Trophoblast cell (in vitro differentiated cells and primary cell): Measurements from ENCODE around the gene KCNG1.

Source experiments
- DNase-seq, 2 donors: peaks; one replicate each; pipeline ENCODE4 v3.0.0-alpha.2; 2016
- H2AFZ ChIP-seq: 2 replicates; pipeline ENCODE4 v1.6.1; 2013; ENCODE audit warnings: low read length, moderate library complexity, mild to moderate bottlenecking; ENCODE audit not compliant: insufficient read depth, poor library complexity
- H2AK5ac ChIP-seq: 2 replicates; pipeline ENCODE4 v1.6.1; 2013; ENCODE audit warnings: mild to moderate bottlenecking, low read length
- H2BK120ac ChIP-seq: 2 replicates; pipeline ENCODE4 v1.6.1; 2013; ENCODE audit warnings: low read length, mild to moderate bottlenecking, moderate library complexity; ENCODE audit not compliant: insufficient read depth, poor library complexity
- H2BK12ac ChIP-seq: 2 replicates; pipeline ENCODE4 v1.6.1; 2013; ENCODE audit warnings: mild to moderate bottlenecking, low read length, moderate library complexity
- H2BK5ac ChIP-seq: 2 replicates; pipeline ENCODE4 v1.6.1; 2013; ENCODE audit warnings: low read length, low read depth, moderate library complexity, mild to moderate bottlenecking; ENCODE audit not compliant: poor library complexity
- H3K14ac ChIP-seq: 2 replicates; pipeline ENCODE4 v1.6.1; 2013; ENCODE audit warnings: mild to moderate bottlenecking, low read length
- H3K18ac ChIP-seq: 2 replicates; pipeline ENCODE4 v1.6.1; 2013; ENCODE audit warnings: mild to moderate bottlenecking, low read length
- H3K23ac ChIP-seq: 2 replicates; pipeline ENCODE4 v1.6.1; 2013; ENCODE audit warnings: low read length
- H3K27ac ChIP-seq: 2 replicates; pipeline ENCODE4 v1.5.1; 2013; ENCODE audit warnings: low read depth, mild to moderate bottlenecking, inconsistent platforms, low read length, moderate library complexity
- H3K27me3 ChIP-seq: 2 replicates; pipeline ENCODE4 v1.6.1; 2013; ENCODE audit warnings: inconsistent platforms, mild to moderate bottlenecking, low read length, moderate library complexity; ENCODE audit not compliant: insufficient read depth
- H3K36me3 ChIP-seq, 2 experiments: 1 replicate in 1 of 2; 2 replicates in 1 of 2; pipeline ENCODE4 v1.6.1; 2013; ENCODE audit warnings: low read length in 2 of 2, mild to moderate bottlenecking in 2 of 2, moderate library complexity in 1 of 2; ENCODE audit not compliant: insufficient read depth in 2 of 2, control insufficient read depth in 1 of 2
- H3K4ac ChIP-seq: 2 replicates; pipeline ENCODE4 v1.6.1; 2013; ENCODE audit warnings: low read depth, mild to moderate bottlenecking, low read length, moderate library complexity
- H3K4me1 ChIP-seq, 2 experiments: 1 replicate in 1 of 2; 2 replicates in 1 of 2; pipeline ENCODE4 v1.6.1; 2013; ENCODE audit warnings: low read length in 2 of 2, mild to moderate bottlenecking in 2 of 2, moderate library complexity in 1 of 2; ENCODE audit not compliant: insufficient read depth in 2 of 2, control insufficient read depth in 1 of 2
- H3K4me2 ChIP-seq: 2 replicates; pipeline ENCODE4 v1.6.1; 2013; ENCODE audit warnings: inconsistent platforms, mild to moderate bottlenecking, low read length, moderate library complexity
- H3K4me3 ChIP-seq: 2 replicates; pipeline ENCODE4 v1.5.1; 2013; ENCODE audit warnings: mild to moderate bottlenecking, low read depth, low read length, inconsistent platforms
- H3K79me1 ChIP-seq: one replicate; pipeline ENCODE4 v1.6.1; 2013; ENCODE audit warnings: low read length
- H3K79me2 ChIP-seq: 2 replicates; pipeline ENCODE4 v1.6.1; 2013; ENCODE audit warnings: low read length, mild to moderate bottlenecking; ENCODE audit not compliant: control insufficient read depth, insufficient read depth, poor library complexity
- H3K9ac ChIP-seq: 2 replicates; pipeline ENCODE4 v1.6.1; 2013; ENCODE audit warnings: mild to moderate bottlenecking, low read length
- H3K9me3 ChIP-seq: 2 replicates; pipeline ENCODE4 v1.6.1; 2013; ENCODE audit warnings: low read depth, mild to moderate bottlenecking, control low read depth, inconsistent platforms, low read length; ENCODE audit not compliant: insufficient read depth
- H4K12ac ChIP-seq: 2 replicates; pipeline ENCODE4 v1.6.1; 2013; ENCODE audit warnings: low read depth, mild to moderate bottlenecking, low read length, moderate library complexity
- H4K8ac ChIP-seq: 2 replicates; pipeline ENCODE4 v1.6.1; 2013; ENCODE audit warnings: low read depth, mild to moderate bottlenecking, low read length, moderate library complexity
- H4K91ac ChIP-seq: one replicate; pipeline ENCODE4 v1.6.1; 2013; ENCODE audit warnings: low read depth, mild to moderate bottlenecking, low read length, moderate library complexity
- WGBS: extraction: QIAGEN DNeasy Blood & Tissue Kit; methylation state at CpG from one replicate; pipeline ENCODE4 v1.1.7; 2013; ENCODE audit warnings: missing lambda C conversion rate; ENCODE audit not compliant: insufficient read length, insufficient coverage; ENCODE audit errors: extremely low coverage; 5-methylcytosine and 5-hydroxymethylcytosine counted together

KCNG1 gene

GRCh38 chr20:51036226-51036625, 13.3 kb upstream of the KCNG1 start:
- H3K36me3 ChIP-seq: no peaks in the 10 kb centered on the region
- H3K23ac ChIP-seq: no peak overlapping the region
- H2AFZ ChIP-seq: no peak overlapping the region
- no peak overlapping the region for H4K91ac ChIP-seq
- no peak overlapping the region for H2AK5ac ChIP-seq
- H4K8ac ChIP-seq: no peak overlapping the region
- H3K79me2 ChIP-seq: no peaks in the 10 kb centered on the region
- H3K27me3 ChIP-seq: no peaks in the 10 kb centered on the region
- no peak overlapping the region for H2BK120ac ChIP-seq
- H4K12ac ChIP-seq: no peak overlapping the region
- no peaks in the 10 kb centered on the region for H3K4me1 ChIP-seq
- no peak overlapping the region for H3K4me2 ChIP-seq
- no peak overlapping the region for H3K27ac ChIP-seq
- no CpG with 5 or more reads among the region's 4 CpGs for WGBS
- H3K9ac ChIP-seq: no peak overlapping the region
- H3K4ac ChIP-seq: no peak overlapping the region
- H3K4me3 ChIP-seq: no peak overlapping the region
- no peak overlapping the region for H3K14ac ChIP-seq
- no peak for DNase-seq
- H2BK5ac ChIP-seq: no peak overlapping the region
- peaks cover 8% of the 10 kb centered on the region for H3K9me3 ChIP-seq
- no peak overlapping the region for H2BK12ac ChIP-seq
- H3K18ac ChIP-seq: no peak overlapping the region
- no peaks in the 10 kb centered on the region for H3K79me1 ChIP-seq

- no CpG with 5 or more reads among the region's 9 CpGs for WGBS
Measured at GRCh38 chr20:51034988-51035656, 12.2 kb upstream of the KCNG1 start.

GRCh38 chr20:51034476-51034875, 11.6 kb upstream of the KCNG1 start:
- no peak overlapping the region for H2AFZ ChIP-seq
- no peak overlapping the region for H4K91ac ChIP-seq
- H3K9ac ChIP-seq: no peak overlapping the region
- H3K27me3 ChIP-seq: no peaks in the 10 kb centered on the region
- no peaks in the 10 kb centered on the region for H3K36me3 ChIP-seq
- H3K9me3 ChIP-seq: peaks cover 8% of the 10 kb centered on the region
- no peaks in the 10 kb centered on the region for H3K79me2 ChIP-seq
- no peak overlapping the region for H2BK12ac ChIP-seq
- no CpG with 5 or more reads among the region's 2 CpGs for WGBS
- H3K23ac ChIP-seq: no peak overlapping the region
- no peak overlapping the region for H3K27ac ChIP-seq
- H4K12ac ChIP-seq: no peak overlapping the region
- H3K4me1 ChIP-seq: no peaks in the 10 kb centered on the region
- H3K18ac ChIP-seq: no peak overlapping the region
- no peak overlapping the region for H3K4ac ChIP-seq
- H3K4me3 ChIP-seq: no peak overlapping the region
- no peak overlapping the region for H3K4me2 ChIP-seq
- no peak overlapping the region for H2BK5ac ChIP-seq
- H3K79me1 ChIP-seq: no peaks in the 10 kb centered on the region
- no peak overlapping the region for H4K8ac ChIP-seq
- DNase-seq: no peak
- no peak overlapping the region for H3K14ac ChIP-seq
- no peak overlapping the region for H2BK120ac ChIP-seq
- H2AK5ac ChIP-seq: no peak overlapping the region

More at GRCh38 chr20:51034988-51035656, 12.2 kb upstream of the KCNG1 start:
- no peak for DNase-seq
- Histone ChIP-seq H3K27ac (no peak overlapping the region), H3K18ac (no peak overlapping the region), H3K36me3 (no peaks in the 10 kb centered on the region), H3K79me2 (no peaks in the 10 kb centered on the region), H2BK12ac (no peak overlapping the region), H3K14ac (no peak overlapping the region), H3K79me1 (no peaks in the 10 kb centered on the region), H3K4me2 (no peak overlapping the region), H2BK5ac (no peak overlapping the region), H3K4me1 (no peaks in the 10 kb centered on the region), H2AK5ac (no peak overlapping the region), H3K4me3 (no peak overlapping the region), H3K9me3 (peaks cover 8% of the 10 kb centered on the region), H4K8ac (no peak overlapping the region), H3K23ac (no peak overlapping the region), H2BK120ac (no peak overlapping the region), H3K9ac (no peak overlapping the region), H3K27me3 (no peaks in the 10 kb centered on the region), H4K12ac (no peak overlapping the region), H2AFZ (no peak overlapping the region), H4K91ac (no peak overlapping the region), H3K4ac (no peak overlapping the region)

- Histone ChIP-seq H2BK120ac (no peak overlapping the region), H3K23ac (no peak overlapping the region), H2BK5ac (no peak overlapping the region), H3K27me3 (no peaks in the 10 kb centered on the region), H4K91ac (no peak overlapping the region), H3K4me1 (no peaks in the 10 kb centered on the region), H3K27ac (no peak overlapping the region), H2AFZ (no peak overlapping the region), H2AK5ac (no peak overlapping the region), H3K79me2 (no peaks in the 10 kb centered on the region), H2BK12ac (no peak overlapping the region), H3K36me3 (no peaks in the 10 kb centered on the region), H3K4ac (no peak overlapping the region), H3K4me3 (no peak overlapping the region), H3K4me2 (no peak overlapping the region), H3K9me3 (peaks cover 9% of the 10 kb centered on the region), H4K12ac (no peak overlapping the region), H3K79me1 (no peaks in the 10 kb centered on the region), H3K14ac (no peak overlapping the region), H4K8ac (no peak overlapping the region), H3K18ac (no peak overlapping the region), H3K9ac (no peak overlapping the region)
- no CpG with 5 or more reads among the region's 17 CpGs for WGBS
- DNase-seq: no peak
Measured at GRCh38 chr20:51029963-51030920, 7.3 kb upstream of the KCNG1 start.
